Sigmoid colon (tissue), 7 donors: ENCODE results near the gene ARHGEF18. TPM values are rescaled to one million over a fixed set of nuclear protein-coding genes. Genes with fewer than 3 reads are reported as not detected.

Source experiments
- DNase-seq: peaks from one replicate; pipeline ENCODE4 v3.0.0-alpha.2; 2019
- H3K27ac ChIP-seq, 4 donors: fragments of 200-600 bp; sonication (generic); one replicate each; pipeline ENCODE4 v1.5.1; 2016 to 2019; ENCODE audit warnings: mild to moderate bottlenecking in 1 of 4
- H3K27me3 ChIP-seq, 3 donors: fragments of 200-600 bp; sonication (generic); one replicate each; pipeline ENCODE4 v1.5.1; 2019; ENCODE audit warnings: mild to moderate bottlenecking in 1 of 3
- H3K36me3 ChIP-seq, 4 donors: fragments of 200-600 bp; sonication (generic); one replicate each; pipeline ENCODE4 v1.5.1; 2016 to 2019
- H3K4me1 ChIP-seq, 4 donors: fragments of 200-600 bp; sonication (generic); one replicate each; pipeline ENCODE4 v1.5.1; 2017 to 2019
- H3K4me3 ChIP-seq, 4 donors: fragments of 200-600 bp; sonication (generic); one replicate each; pipeline ENCODE4 v1.5.1; 2017 to 2019; ENCODE audit warnings: mild to moderate bottlenecking in 2 of 4, moderate library complexity in 1 of 4
- H3K9me3 ChIP-seq, 4 donors: fragments of 200-600 bp in 3 of 4; sonication (generic) in 3 of 4; one replicate each; pipeline versions ENCODE4 v1.5.1 to v1.6.1; 2013 to 2019
- EP300 ChIP-seq, 4 donors: sonication (generic); formaldehyde crosslinking; IDR thresholded peaks; one replicate each; pipeline ENCODE4 v1.6.1; 2017; ENCODE audit warnings: antibody characterized with exemption in 4 of 4
- POLR2A ChIP-seq, 2 donors: fragments of 450-650 bp; IDR thresholded peaks; one replicate each; pipeline ENCODE4 v1.6.1; 2016; ENCODE audit warnings: antibody characterized with exemption in 2 of 2, mild to moderate bottlenecking in 2 of 2, moderate library complexity in 2 of 2
- POLR2AphosphoS5 ChIP-seq, 4 donors: sonication (generic); formaldehyde crosslinking; IDR thresholded peaks; one replicate each; pipeline ENCODE4 v1.6.1; 2017; ENCODE audit warnings: antibody characterized with exemption in 4 of 4
- WGBS, 2 donors: extraction: QIAGEN DNeasy Blood & Tissue Kit; methylation state at CpG; one replicate each; pipeline ENCODE4 v1.1.7; 2013; 5-methylcytosine and 5-hydroxymethylcytosine counted together
- intact Hi-C: fragments of 100-400 bp; cut with DNase I; formaldehyde crosslinking; loops from one replicate; pipeline ENCODE4 v1.15.1; 2023
- polyA plus RNA-seq, 3 donors: library from polyadenylated mRNA; stranded (reverse); fragments of 200-250 nt; gene quantifications; one replicate each; pipeline ENCODE4 v1.2.3, GENCODE V29; 2013
- total RNA-seq, 4 donors: library from RNA; depleted of rRNA; stranded (reverse); fragments of >200 nt; gene quantifications; one replicate each; pipeline ENCODE4 v1.1.0, GENCODE V29; 2016
- TF ChIP-seq, protein P1 (sequence below), 4 experiments: fragments of 450-650 bp in 3 of 4; fragments of 200-600 bp in 1 of 4; IDR thresholded peaks; one replicate each; pipeline ENCODE4 v1.5.1; 2016 to 2019; ENCODE audit warnings: antibody characterized with exemption in 4 of 4, mild to moderate bottlenecking in 3 of 4, moderate library complexity in 2 of 4
- donor health status: healthy with polysubstance abuse.
- donor health status: Bipolar disorder and iron deficiency.
- donor health status: healthy.

ARHGEF18 gene
- total and polyA plus RNA-seq, 7 donors = 20.4 to 76.6 (median 41.3) TPM

DNA sequence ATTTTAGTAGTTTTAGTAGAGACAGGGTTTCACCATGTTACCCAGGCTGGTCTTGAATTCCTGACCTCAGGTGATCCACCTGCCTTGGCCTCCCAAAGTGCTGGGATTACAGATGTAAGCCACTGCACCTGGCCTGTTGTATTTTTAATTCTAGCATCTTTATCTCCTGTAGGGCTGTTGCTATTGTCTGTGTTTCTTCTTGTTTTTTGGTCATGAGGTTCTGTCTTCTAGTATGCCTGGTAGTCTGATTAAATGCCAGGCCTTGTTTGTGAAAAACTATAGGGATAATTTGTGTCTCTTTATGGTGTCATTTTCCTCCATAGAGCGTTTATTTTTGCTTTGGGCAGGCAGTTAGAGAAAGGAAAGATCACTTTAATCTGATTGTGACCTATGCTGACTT is 3.1 kb downstream of the ARHGEF18 start:
- no peak for DNase-seq
- Histone ChIP-seq H3K4me1 (peaks cover 0 to 18% (median 7%) of the 10 kb centered on the region in 4 donors), H3K9me3 (peaks cover 0 to 5% (median 2%) of the 10 kb centered on the region in 4 donors), H3K36me3 (no peaks in the 10 kb centered on the region), H3K4me3 (no peak overlapping the region), H3K27ac (no peak overlapping the region), H3K27me3 (no peaks in the 10 kb centered on the region)
- 51 to 82% methylated on average over 1 of the region's 1 CpG for WGBS, 2 donors
- intact Hi-C loops = no loop called here
- TF ChIP-seq, protein P1, sequence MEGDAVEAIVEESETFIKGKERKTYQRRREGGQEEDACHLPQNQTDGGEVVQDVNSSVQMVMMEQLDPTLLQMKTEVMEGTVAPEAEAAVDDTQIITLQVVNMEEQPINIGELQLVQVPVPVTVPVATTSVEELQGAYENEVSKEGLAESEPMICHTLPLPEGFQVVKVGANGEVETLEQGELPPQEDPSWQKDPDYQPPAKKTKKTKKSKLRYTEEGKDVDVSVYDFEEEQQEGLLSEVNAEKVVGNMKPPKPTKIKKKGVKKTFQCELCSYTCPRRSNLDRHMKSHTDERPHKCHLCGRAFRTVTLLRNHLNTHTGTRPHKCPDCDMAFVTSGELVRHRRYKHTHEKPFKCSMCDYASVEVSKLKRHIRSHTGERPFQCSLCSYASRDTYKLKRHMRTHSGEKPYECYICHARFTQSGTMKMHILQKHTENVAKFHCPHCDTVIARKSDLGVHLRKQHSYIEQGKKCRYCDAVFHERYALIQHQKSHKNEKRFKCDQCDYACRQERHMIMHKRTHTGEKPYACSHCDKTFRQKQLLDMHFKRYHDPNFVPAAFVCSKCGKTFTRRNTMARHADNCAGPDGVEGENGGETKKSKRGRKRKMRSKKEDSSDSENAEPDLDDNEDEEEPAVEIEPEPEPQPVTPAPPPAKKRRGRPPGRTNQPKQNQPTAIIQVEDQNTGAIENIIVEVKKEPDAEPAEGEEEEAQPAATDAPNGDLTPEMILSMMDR (IDR thresholded peaks at IDR 0.05) = no peak
- no peak for TF ChIP-seq POLR2AphosphoS5 (IDR thresholded peaks at IDR 0.05)
- no peak for TF ChIP-seq EP300 (IDR thresholded peaks at IDR 0.05)
- TF ChIP-seq POLR2A (IDR thresholded peaks at IDR 0.05) = no peak

DNA sequence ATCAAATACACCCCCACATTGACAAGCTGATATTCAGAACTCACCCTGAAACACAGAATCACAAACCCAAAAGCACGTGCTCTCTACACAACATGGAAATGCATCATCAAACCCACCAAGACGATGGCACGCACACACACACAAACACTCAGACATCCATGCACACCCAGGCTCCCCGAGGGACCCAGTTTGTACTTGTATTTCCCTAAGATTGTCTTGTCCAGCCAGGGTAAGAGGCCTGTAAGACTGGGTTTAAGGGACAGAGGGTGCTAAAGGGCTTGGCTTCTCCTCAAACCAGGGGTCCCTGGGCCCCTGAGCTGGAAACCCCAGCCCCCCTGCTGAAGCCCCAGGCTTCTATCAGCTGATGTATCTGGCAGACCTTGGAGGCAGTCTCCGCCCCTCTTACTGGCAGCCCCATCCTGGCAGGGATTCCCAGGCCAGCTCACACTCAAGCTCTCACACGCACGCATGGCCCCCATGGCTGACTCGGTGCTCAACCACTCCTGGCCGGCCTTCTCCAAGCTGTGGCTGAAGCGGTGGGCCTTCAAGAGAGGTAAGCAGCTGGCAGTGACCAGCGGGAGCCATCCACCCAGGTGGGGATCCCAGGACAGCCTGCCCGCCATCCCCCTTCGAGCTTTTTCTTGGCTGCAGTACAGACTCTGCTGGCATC is 6.5 kb downstream of the ARHGEF18 start:
- TF ChIP-seq POLR2A (IDR thresholded peaks at IDR 0.05) (peak; percentile 56 to 75), EP300 (IDR thresholded peaks at IDR 0.05) (peak in 2 of 4 donors; percentile 8 to 23), POLR2AphosphoS5 (IDR thresholded peaks at IDR 0.05) (peak; percentile 65 to 90 (median 79))
- TF ChIP-seq, protein P1 (IDR thresholded peaks at IDR 0.05) = no peak
- peaks cover 0 to 38% (median 17%) of the 10 kb centered on the region in 4 donors for H3K4me1 ChIP-seq
- H3K4me3 ChIP-seq = peak overlapping the region; percentile 48 to 64 (median 55)
- H3K9me3 ChIP-seq = peaks cover 0 to 5% (median 2%) of the 10 kb centered on the region in 4 donors
- peak; percentile 92 for DNase-seq
- 80 to 87% methylated on average over 13 of the region's 13 CpGs for WGBS, 2 donors
- peak overlapping the region; percentile 27 to 94 (median 88) for H3K27ac ChIP-seq
- intact Hi-C loops = loop anchor here (5.0 kb wide), 2 partner anchors 182 to 198 kb away; partner anchors contain the start of gene PNPLA6
- no peaks in the 10 kb centered on the region for H3K36me3 ChIP-seq
- no peaks in the 10 kb centered on the region for H3K27me3 ChIP-seq

DNA sequence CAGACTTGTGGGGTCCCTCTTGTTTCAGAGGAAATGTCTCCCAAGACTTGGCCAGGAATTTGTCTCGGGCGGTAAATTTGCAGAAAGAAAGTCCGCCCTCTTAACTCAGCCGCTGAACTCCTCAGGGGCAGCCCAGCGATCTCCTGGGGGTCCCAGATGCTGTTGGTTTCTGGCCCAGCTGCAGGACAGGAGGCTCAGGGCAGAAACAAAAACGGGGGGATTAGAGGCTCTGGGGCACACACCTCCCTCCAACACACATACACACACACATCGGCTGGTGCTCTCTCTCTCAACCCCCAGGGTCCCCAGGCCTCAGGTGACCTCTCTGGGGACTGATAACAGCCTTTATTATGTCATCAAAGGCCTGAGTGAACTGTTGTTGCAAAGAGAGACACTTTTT is 7.1 kb downstream of the ARHGEF18 start:
- peaks cover 0 to 44% (median 23%) of the 10 kb centered on the region in 4 donors for H3K4me1 ChIP-seq
- peak overlapping the region; percentile 27 to 94 (median 88) for H3K27ac ChIP-seq
- TF ChIP-seq POLR2AphosphoS5 (IDR thresholded peaks at IDR 0.05) = no peak
- no peak for TF ChIP-seq EP300 (IDR thresholded peaks at IDR 0.05)
- TF ChIP-seq, protein P1 (IDR thresholded peaks at IDR 0.05) = no peak
- TF ChIP-seq POLR2A (IDR thresholded peaks at IDR 0.05) = no peak
- no peaks in the 10 kb centered on the region for H3K27me3 ChIP-seq
- H3K4me3 ChIP-seq = peak overlapping the region; percentile 48 to 64 (median 55)
- peaks cover 0 to 5% (median 2%) of the 10 kb centered on the region in 4 donors for H3K9me3 ChIP-seq
- intact Hi-C loops = loop anchor here (1.0 to 5.0 kb wide), 3 partner anchors 12 to 199 kb away; partner anchors contain the start of gene PNPLA6
- no peak for DNase-seq
- WGBS, 2 donors = 66 to 80% methylated on average over 7 of the region's 7 CpGs
- H3K36me3 ChIP-seq = no peaks in the 10 kb centered on the region

DNA sequence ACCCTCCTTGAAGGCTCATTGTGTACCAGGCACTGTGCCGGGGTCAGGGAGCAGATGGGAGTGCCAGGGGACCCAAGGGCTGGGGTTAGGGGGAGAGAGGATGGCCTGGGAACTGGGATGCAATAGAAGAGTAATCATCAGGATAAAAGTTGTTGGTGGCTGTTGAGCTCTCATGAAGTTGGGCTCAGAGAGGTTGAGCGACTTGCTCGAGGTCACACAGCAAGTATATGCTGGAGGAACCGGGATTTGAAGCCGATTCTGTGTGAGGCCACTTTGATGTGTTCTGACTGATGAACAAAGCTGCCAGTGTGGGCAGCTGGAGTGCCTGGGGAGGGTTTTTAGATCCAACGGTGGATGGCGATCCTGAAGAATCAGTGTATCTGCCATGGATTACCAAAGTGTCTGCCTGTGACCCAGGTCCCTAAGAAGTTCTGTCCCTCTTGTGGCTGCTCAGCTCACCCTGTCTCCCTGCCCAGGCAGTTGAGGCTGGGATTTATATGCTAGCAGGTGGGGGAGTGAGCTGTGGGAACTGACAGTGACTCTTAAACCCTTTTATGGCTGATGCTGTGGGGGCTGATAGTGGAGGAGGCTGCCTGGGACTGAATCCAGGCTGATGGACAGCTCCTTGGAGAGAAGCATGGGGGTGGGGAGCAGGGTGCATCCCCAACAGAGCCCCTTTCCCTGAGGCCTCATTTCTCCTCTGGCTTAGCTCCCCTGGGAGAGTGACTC is 8.3 kb downstream of the ARHGEF18 start:
- intact Hi-C loops = loop anchor here (1.0 to 5.0 kb wide), 3 partner anchors 11 to 200 kb away; partner anchors contain the start of gene PNPLA6
- H3K36me3 ChIP-seq = no peaks in the 10 kb centered on the region
- peak overlapping the region; percentile 48 to 64 (median 55) for H3K4me3 ChIP-seq
- peaks cover 0 to 2% (median under 1%) of the 10 kb centered on the region in 4 donors for H3K9me3 ChIP-seq
- peaks cover 0 to 52% (median 26%) of the 10 kb centered on the region in 4 donors for H3K4me1 ChIP-seq
- H3K27ac ChIP-seq = peak overlapping the region in 3 of 4 donors; percentile 86 to 94 (median 91)
- TF ChIP-seq, protein P1 (IDR thresholded peaks at IDR 0.05) = no peak
- TF ChIP-seq POLR2AphosphoS5 (IDR thresholded peaks at IDR 0.05) = peak; percentile 37 to 78 (median 64)
- H3K27me3 ChIP-seq = no peaks in the 10 kb centered on the region
- peak; percentile 79 for DNase-seq
- WGBS, 2 donors = 94% methylated on average over 7 of the region's 7 CpGs
